Tibial nerve (tissue), 4 donors: ENCODE data around the gene PTPRD. TPM values are rescaled to one million over a fixed set of nuclear protein-coding genes. Genes with fewer than 3 reads are reported as not detected.

Experiments used
- DNase-seq, 2 donors: peaks; one replicate each; pipeline ENCODE4 v3.0.0-alpha.2; 2019; ENCODE audit warnings: low spot score in 2 of 2
- H3K27ac ChIP-seq, 4 donors: fragments of 200-600 bp; sonication (generic) in 3 of 4; one replicate each; pipeline ENCODE4 v1.5.1; 2017 to 2019; ENCODE audit warnings: mild to moderate bottlenecking in 1 of 4
- H3K27me3 ChIP-seq, 2 donors: fragments of 200-600 bp; sonication (generic) in 1 of 2; one replicate each; pipeline versions ENCODE4 v1.5.1 to v1.6.0; 2017 to 2019
- H3K36me3 ChIP-seq, 3 donors: fragments of 200-600 bp; sonication (generic); one replicate each; pipeline ENCODE4 v1.5.1; 2018 to 2019
- H3K4me1 ChIP-seq, 4 donors: fragments of 200-600 bp; sonication (generic) in 3 of 4; one replicate each; pipeline ENCODE4 v1.5.1; 2017 to 2019
- H3K4me3 ChIP-seq, 4 donors: fragments of 200-600 bp; sonication (generic) in 3 of 4; one replicate each; pipeline ENCODE4 v1.5.1; 2017 to 2019; ENCODE audit warnings: mild to moderate bottlenecking in 1 of 4, moderate library complexity in 1 of 4
- H3K9me3 ChIP-seq, 4 donors: fragments of 200-600 bp; sonication (generic) in 3 of 4; one replicate each; pipeline ENCODE4 v1.5.1; 2017 to 2019
- EP300 ChIP-seq, 2 donors: sonication (generic); formaldehyde crosslinking; IDR thresholded peaks; one replicate each; pipeline ENCODE4 v1.6.1; 2017; ENCODE audit warnings: antibody characterized with exemption in 2 of 2, mild to moderate bottlenecking in 1 of 2
- POLR2A ChIP-seq, 2 donors: fragments of 450-650 bp; IDR thresholded peaks; one replicate each; pipeline ENCODE4 v1.6.1; 2017; ENCODE audit warnings: antibody characterized with exemption in 2 of 2, mild to moderate bottlenecking in 2 of 2, moderate library complexity in 2 of 2
- WGBS, 2 donors: methylation state at CpG; one replicate each; pipeline ENCODE4 v1.1.5; 2018; 5-methylcytosine and 5-hydroxymethylcytosine counted together
- total RNA-seq, 4 donors: library from RNA; depleted of rRNA; stranded (reverse); fragments of >200 nt; gene quantifications; one replicate each; pipeline ENCODE4 v1.1.0, GENCODE V29; 2016
- TF ChIP-seq, protein P1 (sequence below), 5 experiments: fragments of 200-600 bp in 3 of 5; fragments of 450-650 bp in 2 of 5; sonication (generic) in 3 of 5; IDR thresholded peaks; one replicate each; pipeline ENCODE4 v1.5.1; 2016 to 2019; ENCODE audit warnings: antibody characterized with exemption in 5 of 5, mild to moderate bottlenecking in 3 of 5, moderate library complexity in 2 of 5

The PTPRD gene
- total RNA-seq, 4 donors from 2014 or later: 1.7 to 13.2 (median 5.1) TPM

DNA sequence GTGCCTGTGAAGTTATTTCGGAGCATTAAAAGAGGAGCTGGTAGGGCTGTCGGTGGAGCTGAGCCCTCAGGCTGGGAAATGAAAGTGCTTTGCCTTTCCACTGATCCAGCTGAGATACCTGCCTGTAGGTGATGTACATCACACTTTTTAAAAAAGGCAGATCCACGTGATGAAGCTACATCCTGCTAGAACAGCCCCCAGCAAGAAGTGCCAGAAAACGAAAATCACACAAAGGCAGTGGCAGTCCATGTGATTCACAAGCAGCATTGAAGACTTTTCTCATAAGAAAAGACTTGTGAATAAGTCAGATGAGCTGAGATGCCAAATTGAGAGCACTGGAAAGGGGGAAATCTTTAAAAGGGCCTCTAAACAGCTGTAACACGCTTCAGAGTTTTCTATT, 765.1 kb downstream of the PTPRD start:
- Histone ChIP-seq H3K27me3 (no peaks in the 10 kb centered on the region), H3K4me1 (no peaks in the 10 kb centered on the region), H3K27ac (no peak overlapping the region), H3K9me3 (no peaks in the 10 kb centered on the region), H3K4me3 (no peak overlapping the region), H3K36me3 (no peaks in the 10 kb centered on the region)
- TF ChIP-seq, protein P1, sequence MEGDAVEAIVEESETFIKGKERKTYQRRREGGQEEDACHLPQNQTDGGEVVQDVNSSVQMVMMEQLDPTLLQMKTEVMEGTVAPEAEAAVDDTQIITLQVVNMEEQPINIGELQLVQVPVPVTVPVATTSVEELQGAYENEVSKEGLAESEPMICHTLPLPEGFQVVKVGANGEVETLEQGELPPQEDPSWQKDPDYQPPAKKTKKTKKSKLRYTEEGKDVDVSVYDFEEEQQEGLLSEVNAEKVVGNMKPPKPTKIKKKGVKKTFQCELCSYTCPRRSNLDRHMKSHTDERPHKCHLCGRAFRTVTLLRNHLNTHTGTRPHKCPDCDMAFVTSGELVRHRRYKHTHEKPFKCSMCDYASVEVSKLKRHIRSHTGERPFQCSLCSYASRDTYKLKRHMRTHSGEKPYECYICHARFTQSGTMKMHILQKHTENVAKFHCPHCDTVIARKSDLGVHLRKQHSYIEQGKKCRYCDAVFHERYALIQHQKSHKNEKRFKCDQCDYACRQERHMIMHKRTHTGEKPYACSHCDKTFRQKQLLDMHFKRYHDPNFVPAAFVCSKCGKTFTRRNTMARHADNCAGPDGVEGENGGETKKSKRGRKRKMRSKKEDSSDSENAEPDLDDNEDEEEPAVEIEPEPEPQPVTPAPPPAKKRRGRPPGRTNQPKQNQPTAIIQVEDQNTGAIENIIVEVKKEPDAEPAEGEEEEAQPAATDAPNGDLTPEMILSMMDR (IDR thresholded peaks at IDR 0.05): no peak
- no peak for TF ChIP-seq POLR2A (IDR thresholded peaks at IDR 0.05)
- TF ChIP-seq EP300 (IDR thresholded peaks at IDR 0.05): no peak
- DNase-seq: no peak
- 64 to 65% methylated on average over 5 of the region's 5 CpGs for WGBS, 2 donors

DNA sequence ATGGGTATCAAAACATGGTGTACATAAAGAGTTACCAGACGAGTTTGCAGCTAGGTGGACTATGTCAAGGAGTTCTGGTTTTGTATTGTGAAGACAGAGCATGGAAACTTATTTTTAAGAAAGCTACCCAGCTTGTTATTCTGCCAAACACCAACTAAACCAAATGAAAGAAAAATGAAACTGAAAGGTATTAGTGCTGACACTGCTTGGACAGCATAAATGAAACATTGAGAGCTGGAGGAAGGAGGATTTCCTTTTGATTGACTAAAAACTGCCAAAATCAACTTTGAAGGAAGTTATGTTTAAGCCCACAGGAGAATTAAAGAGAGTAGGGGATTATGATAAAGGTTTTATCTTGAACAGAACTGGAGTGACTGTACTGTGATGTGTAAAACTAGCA, 766.2 kb downstream of the PTPRD start:
- no peak overlapping the region for H3K4me3 ChIP-seq
- 41 to 55% methylated on average over 1 of the region's 1 CpG for WGBS, 2 donors

DNA sequence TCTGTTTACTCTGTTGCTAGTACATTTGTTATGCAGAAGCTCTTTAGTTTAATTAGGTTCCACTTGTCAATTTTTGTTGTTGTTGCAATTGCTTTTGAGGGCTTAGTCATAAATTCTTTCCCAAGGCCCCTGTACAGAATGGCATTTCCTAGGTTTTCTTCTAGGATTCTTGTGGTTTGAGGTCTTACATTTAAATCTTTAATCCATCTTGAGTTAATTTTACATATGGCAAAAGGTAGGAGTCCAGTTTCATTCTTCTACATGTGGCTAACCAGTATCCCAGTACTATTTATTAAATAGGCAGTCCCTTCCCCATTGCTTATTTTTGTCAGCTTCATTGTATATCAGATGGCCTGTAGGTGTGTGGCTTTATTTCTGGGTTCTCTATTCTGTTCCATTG, 792.4 kb downstream of the PTPRD start:
- Histone ChIP-seq H3K27me3 (no peaks in the 10 kb centered on the region), H3K27ac (no peak overlapping the region), H3K4me1 (no peaks in the 10 kb centered on the region), H3K9me3 (no peaks in the 10 kb centered on the region), H3K36me3 (no peaks in the 10 kb centered on the region), H3K4me3 (no peak overlapping the region)
- DNase-seq: no peak
- no peak for TF ChIP-seq EP300 (IDR thresholded peaks at IDR 0.05)
- no peak for TF ChIP-seq POLR2A (IDR thresholded peaks at IDR 0.05)
- TF ChIP-seq, protein P1 (IDR thresholded peaks at IDR 0.05): no peak

More for the DNA sequence above, 766.2 kb downstream of the PTPRD start:
- Histone ChIP-seq H3K4me1 (no peaks in the 10 kb centered on the region), H3K27me3 (no peaks in the 10 kb centered on the region), H3K9me3 (no peaks in the 10 kb centered on the region), H3K27ac (no peak overlapping the region), H3K36me3 (no peaks in the 10 kb centered on the region)
- DNase-seq: no peak
- TF ChIP-seq EP300 (IDR thresholded peaks at IDR 0.05) (no peak), POLR2A (IDR thresholded peaks at IDR 0.05) (no peak)
- TF ChIP-seq, protein P1 (IDR thresholded peaks at IDR 0.05): no peak

DNA sequence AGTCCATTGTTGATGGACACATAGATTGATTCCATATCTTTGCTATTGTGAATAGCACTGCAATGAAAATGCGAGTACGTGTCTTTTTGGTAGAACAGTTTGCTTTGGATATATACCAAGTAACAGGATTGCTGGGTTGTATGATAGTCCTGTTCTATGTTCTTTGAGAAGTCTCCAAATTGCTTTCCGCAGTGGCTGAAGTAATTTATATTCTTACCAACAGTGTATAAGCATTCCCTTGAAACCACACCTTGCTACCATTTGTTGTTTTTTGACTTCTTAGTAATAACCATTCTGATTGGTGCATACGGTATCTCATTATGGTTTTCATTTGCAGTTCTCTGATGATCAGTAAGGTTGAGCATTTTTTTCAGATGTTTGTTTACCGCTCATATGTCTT, 792.9 kb downstream of the PTPRD start:
- Histone ChIP-seq H3K4me3 (no peak overlapping the region), H3K27ac (no peak overlapping the region), H3K4me1 (no peaks in the 10 kb centered on the region), H3K36me3 (no peaks in the 10 kb centered on the region), H3K9me3 (no peaks in the 10 kb centered on the region), H3K27me3 (no peaks in the 10 kb centered on the region)
- WGBS, 2 donors: 94 to 95% methylated on average over 5 of the region's 5 CpGs
- no peak for DNase-seq
- TF ChIP-seq, protein P1 (IDR thresholded peaks at IDR 0.05): no peak
- no peak for TF ChIP-seq POLR2A (IDR thresholded peaks at IDR 0.05)
- no peak for TF ChIP-seq EP300 (IDR thresholded peaks at IDR 0.05)

- Histone ChIP-seq H3K27ac (no peak overlapping the region), H3K4me3 (no peak overlapping the region), H3K9me3 (no peaks in the 10 kb centered on the region), H3K36me3 (no peaks in the 10 kb centered on the region), H3K27me3 (no peaks in the 10 kb centered on the region), H3K4me1 (no peaks in the 10 kb centered on the region)
- no peak for DNase-seq
- WGBS, 2 donors: 16 to 33% methylated on average over 2 of the region's 2 CpGs
- no peak for TF ChIP-seq POLR2A (IDR thresholded peaks at IDR 0.05)
- TF ChIP-seq, protein P1 (IDR thresholded peaks at IDR 0.05): no peak
- no peak for TF ChIP-seq EP300 (IDR thresholded peaks at IDR 0.05)
Measured at GRCh38 chr9:9817176-9817575, 795.6 kb downstream of the PTPRD start.
